ENCODE measurements around the gene CCL25. TPM values are rescaled to one million over a fixed set of nuclear protein-coding genes. Genes with fewer than 3 reads are reported as not detected.

CCL25 gene
- total and polyA plus RNA-seq, 9 donors: not detected

GRCh38 chr19:8064911-8065874 lies 12.6 kb downstream of the CCL25 start:
- intact Hi-C loops (cut with DNase I): no loop called here
- WGBS, 3 donors: 83 to 90% (median 85%) methylated on average over 24 of the region's 24 CpGs

GRCh38 chr19:8065875-8066261 lies 13.3 kb downstream of the CCL25 start:
- Histone ChIP-seq H3K4me1 (ENCODE audit: insufficient read depth) (no peaks in the 10 kb centered on the region), H3K4me3 (no peak overlapping the region), H3K27ac (no peak overlapping the region), H3K27me3 (no peaks in the 10 kb centered on the region), H3K36me3 (no peaks in the 10 kb centered on the region), H3K9me3 (peaks cover 0 to 4% of the 10 kb centered on the region in 2 donors)
- TF ChIP-seq POLR2A (IDR thresholded peaks at IDR 0.05) (no peak), CTCF (IDR thresholded peaks at IDR 0.05) (no peak), EP300 (IDR thresholded peaks at IDR 0.05) (no peak)
- intact Hi-C loops (cut with DNase I): no loop called here
- DNase-seq: no peak
- 88 to 92% (median 89%) methylated on average over 20 of the region's 20 CpGs for WGBS, 3 donors

More at GRCh38 chr19:8064911-8065874, 12.6 kb downstream of the CCL25 start:
- H3K4me1 ChIP-seq (ENCODE audit: insufficient read depth): no peaks in the 10 kb centered on the region
- H3K36me3 ChIP-seq: no peaks in the 10 kb centered on the region
- H3K27me3 ChIP-seq: no peaks in the 10 kb centered on the region
- DNase-seq: no peak
- no peak overlapping the region for H3K4me3 ChIP-seq
- TF ChIP-seq POLR2A (IDR thresholded peaks at IDR 0.05) (no peak), CTCF (IDR thresholded peaks at IDR 0.05) (no peak), EP300 (IDR thresholded peaks at IDR 0.05) (no peak)
- H3K9me3 ChIP-seq: peaks cover 0 to under 1% of the 10 kb centered on the region in 2 donors
- H3K27ac ChIP-seq: no peak overlapping the region

- Histone ChIP-seq H3K27ac (no peak overlapping the region), H3K4me1 (ENCODE audit: insufficient read depth) (no peaks in the 10 kb centered on the region), H3K4me3 (no peak overlapping the region), H3K9me3 (peaks cover 0 to 4% of the 10 kb centered on the region in 2 donors), H3K36me3 (no peaks in the 10 kb centered on the region), H3K27me3 (no peaks in the 10 kb centered on the region)
- intact Hi-C loops (cut with DNase I): no loop called here
- WGBS, 3 donors: 78 to 89% (median 82%) methylated on average over 13 of the region's 13 CpGs
- no peak for DNase-seq
- no peak for TF ChIP-seq EP300 (IDR thresholded peaks at IDR 0.05)
- no peak for TF ChIP-seq CTCF (IDR thresholded peaks at IDR 0.05)
- no peak for TF ChIP-seq POLR2A (IDR thresholded peaks at IDR 0.05)
These were observed 16.8 kb downstream of the CCL25 start for GRCh38 chr19:8069096-8069973.

- TF ChIP-seq CTCF (IDR thresholded peaks at IDR 0.05) (no peak), POLR2A (IDR thresholded peaks at IDR 0.05) (no peak), EP300 (IDR thresholded peaks at IDR 0.05) (no peak)
- H3K4me1 ChIP-seq (ENCODE audit: insufficient read depth): no peaks in the 10 kb centered on the region
- intact Hi-C loops (cut with DNase I): no loop called here
- H3K27ac ChIP-seq: no peak overlapping the region
- H3K36me3 ChIP-seq: no peaks in the 10 kb centered on the region
- H3K27me3 ChIP-seq: no peaks in the 10 kb centered on the region
- peaks cover 0 to 4% of the 10 kb centered on the region in 2 donors for H3K9me3 ChIP-seq
- DNase-seq: no peak
- WGBS, 3 donors: 89 to 91% (median 90%) methylated on average over 15 of the region's 15 CpGs
- H3K4me3 ChIP-seq: no peak overlapping the region
These were observed 19.4 kb downstream of the CCL25 start for GRCh38 chr19:8071912-8072311.

All from ovary (tissue), 9 donors.